ENCODE data around the gene RPS6KA2.

- TF ChIP-seq CTCF (IDR thresholded peaks at IDR 0.05) (no peak), EZH2 (IDR thresholded peaks at IDR 0.05; ENCODE audit: borderline replicate concordance, insufficient read depth, low read depth, low read length, poor library complexity, severe bottlenecking) (no peak)
These were observed 243.9 kb downstream of the RPS6KA2 start, which contains the start of gene MPC1 for GRCh38 chr6:166382933-166383801.

Measured in B cell (primary cell).